Measurements from ENCODE around the gene TMEM127.

TMEM127 gene

DNA sequence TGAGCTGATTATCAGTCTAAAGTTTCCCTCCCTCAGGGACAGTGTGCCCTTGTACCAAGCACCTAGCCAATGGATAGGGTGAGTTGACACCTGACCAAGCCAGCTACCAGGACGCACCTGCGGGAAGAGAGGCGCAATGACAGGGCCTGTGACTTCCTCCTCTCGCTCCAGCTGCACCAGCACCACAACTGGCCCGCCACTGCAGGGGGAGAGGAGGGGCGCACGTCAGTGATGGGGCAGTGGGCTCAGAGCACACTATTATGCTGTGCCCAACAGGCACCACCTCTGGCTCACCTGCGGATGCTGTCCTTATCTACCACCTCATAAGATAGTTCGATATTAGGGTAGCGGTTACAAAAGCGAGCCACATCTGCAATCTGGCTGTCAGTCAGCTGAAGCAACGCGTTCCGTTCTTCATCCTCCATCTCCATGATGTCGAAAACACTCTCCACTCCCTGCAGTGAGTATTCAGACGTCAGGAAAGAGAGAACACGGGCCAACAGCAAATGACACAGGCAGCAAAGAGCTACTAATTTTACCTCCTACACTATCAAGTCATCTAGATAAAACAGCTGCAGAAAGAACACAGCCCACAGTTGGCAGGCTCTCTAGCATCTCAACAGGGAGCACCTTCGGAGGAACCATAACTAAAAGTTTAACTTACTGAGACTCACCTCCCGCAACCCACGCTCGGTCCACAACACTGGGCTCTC, 11.1 kb upstream of the TMEM127 start:
- intact Hi-C loops (cut with micrococcal nuclease) = no loop called here
- Mint-ChIP-seq H3K36me3 (ENCODE audit: low read depth) (peaks cover 100% of the 10 kb centered on the region), H3K4me1 (ENCODE audit: low read depth) (no peaks in the 10 kb centered on the region), H3K4me3 (no peak overlapping the region), H3K9me3 (no peaks in the 10 kb centered on the region), H3K27me3 (no peaks in the 10 kb centered on the region), H3K27ac (no peak overlapping the region)

DNA sequence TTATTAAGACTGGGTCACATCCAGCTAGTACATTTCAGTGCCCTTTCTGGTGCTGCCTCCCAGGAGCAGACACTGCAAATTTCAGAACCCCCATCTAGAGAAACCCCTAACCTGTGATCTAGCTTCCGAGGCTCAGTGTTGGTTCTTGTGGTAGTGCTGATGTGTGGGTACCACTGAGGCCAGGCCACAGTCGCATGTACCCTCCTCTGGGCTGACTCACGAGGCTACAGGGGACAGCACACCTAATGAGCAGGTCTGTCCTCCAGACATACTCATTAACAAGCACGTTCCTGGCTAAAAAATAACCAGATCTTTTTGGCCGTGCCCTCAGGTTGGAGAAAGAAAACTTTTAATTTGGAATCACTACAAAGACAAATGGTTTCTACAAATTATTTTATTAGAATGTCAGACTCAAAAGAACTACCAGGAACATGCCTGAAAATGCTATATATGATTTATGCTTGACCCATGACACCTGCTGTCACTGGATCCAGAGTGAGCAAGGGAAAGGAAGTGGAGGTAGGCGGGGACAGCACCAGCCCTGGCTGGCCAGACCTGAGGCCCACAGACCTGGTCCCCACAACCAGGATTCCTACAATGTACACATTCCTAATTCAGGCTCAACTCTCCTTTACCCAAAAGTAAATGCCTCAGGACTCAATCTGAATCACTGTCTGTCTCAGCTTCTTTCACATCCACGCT, 8.7 kb upstream of the TMEM127 start:
- H3K4me3 Mint-ChIP-seq = no peak overlapping the region
- peaks cover 100% of the 10 kb centered on the region for H3K36me3 Mint-ChIP-seq (ENCODE audit: low read depth)
- H3K9me3 Mint-ChIP-seq = no peaks in the 10 kb centered on the region
- no peaks in the 10 kb centered on the region for H3K27me3 Mint-ChIP-seq
- no peaks in the 10 kb centered on the region for H3K4me1 Mint-ChIP-seq (ENCODE audit: low read depth)
- peak overlapping the region; percentile 11 for H3K27ac Mint-ChIP-seq
- intact Hi-C loops (cut with micrococcal nuclease) = no loop called here

DNA sequence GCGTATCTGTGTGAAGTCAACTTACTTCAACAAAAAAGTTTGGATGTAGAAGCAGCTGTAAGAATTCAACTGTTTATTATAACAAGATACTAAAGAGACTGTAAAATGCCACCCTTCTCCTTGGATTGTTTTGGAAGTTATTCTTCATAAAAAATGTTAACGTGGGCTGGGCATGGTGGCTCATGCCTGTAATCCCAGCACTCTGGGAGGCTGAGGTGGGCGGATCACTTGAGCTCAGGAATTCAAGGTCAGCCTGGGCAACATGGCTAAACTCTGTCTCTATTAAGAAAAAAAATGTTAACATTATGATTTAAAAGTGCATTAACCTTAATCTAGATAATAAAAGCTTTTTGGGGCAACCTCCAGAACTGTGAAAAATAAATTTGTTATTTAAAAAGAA, 8.0 kb upstream of the TMEM127 start:
- no peak overlapping the region for H3K27ac Mint-ChIP-seq

DNA sequence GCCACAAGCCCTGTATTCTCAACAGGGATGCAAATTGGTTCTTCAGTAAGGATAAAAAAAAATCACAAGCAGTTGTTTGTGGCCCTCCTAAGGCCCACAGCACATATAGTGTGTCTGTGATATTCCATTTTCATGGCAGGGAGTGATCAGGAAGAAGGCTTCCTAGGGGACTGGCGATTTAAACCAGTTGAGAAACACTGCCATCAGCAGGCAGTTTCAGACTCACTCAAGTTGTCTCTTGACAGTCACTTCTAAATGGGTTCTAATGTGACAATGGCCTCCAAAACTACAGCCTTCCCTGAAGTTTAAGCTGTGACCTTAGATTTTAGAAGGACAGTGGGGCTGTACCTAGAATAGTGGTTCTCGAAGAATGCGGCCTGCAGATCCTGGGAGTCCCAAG, 6.2 kb upstream of the TMEM127 start:
- H3K27ac Mint-ChIP-seq = no peak overlapping the region
- intact Hi-C loops (cut with micrococcal nuclease) = no loop called here
- no peaks in the 10 kb centered on the region for H3K27me3 Mint-ChIP-seq
- no peak overlapping the region for H3K4me3 Mint-ChIP-seq
- peaks cover 99% of the 10 kb centered on the region for H3K36me3 Mint-ChIP-seq (ENCODE audit: low read depth)
- peaks cover 8% of the 10 kb centered on the region for H3K4me1 Mint-ChIP-seq (ENCODE audit: low read depth)
- no peaks in the 10 kb centered on the region for H3K9me3 Mint-ChIP-seq

More for the DNA sequence above, 8.0 kb upstream of the TMEM127 start:
- H3K36me3 Mint-ChIP-seq (ENCODE audit: low read depth) = peaks cover 100% of the 10 kb centered on the region
- H3K4me3 Mint-ChIP-seq = no peak overlapping the region
- intact Hi-C loops (cut with micrococcal nuclease) = no loop called here
- no peaks in the 10 kb centered on the region for H3K9me3 Mint-ChIP-seq
- no peaks in the 10 kb centered on the region for H3K27me3 Mint-ChIP-seq
- H3K4me1 Mint-ChIP-seq (ENCODE audit: low read depth) = no peaks in the 10 kb centered on the region

DNA sequence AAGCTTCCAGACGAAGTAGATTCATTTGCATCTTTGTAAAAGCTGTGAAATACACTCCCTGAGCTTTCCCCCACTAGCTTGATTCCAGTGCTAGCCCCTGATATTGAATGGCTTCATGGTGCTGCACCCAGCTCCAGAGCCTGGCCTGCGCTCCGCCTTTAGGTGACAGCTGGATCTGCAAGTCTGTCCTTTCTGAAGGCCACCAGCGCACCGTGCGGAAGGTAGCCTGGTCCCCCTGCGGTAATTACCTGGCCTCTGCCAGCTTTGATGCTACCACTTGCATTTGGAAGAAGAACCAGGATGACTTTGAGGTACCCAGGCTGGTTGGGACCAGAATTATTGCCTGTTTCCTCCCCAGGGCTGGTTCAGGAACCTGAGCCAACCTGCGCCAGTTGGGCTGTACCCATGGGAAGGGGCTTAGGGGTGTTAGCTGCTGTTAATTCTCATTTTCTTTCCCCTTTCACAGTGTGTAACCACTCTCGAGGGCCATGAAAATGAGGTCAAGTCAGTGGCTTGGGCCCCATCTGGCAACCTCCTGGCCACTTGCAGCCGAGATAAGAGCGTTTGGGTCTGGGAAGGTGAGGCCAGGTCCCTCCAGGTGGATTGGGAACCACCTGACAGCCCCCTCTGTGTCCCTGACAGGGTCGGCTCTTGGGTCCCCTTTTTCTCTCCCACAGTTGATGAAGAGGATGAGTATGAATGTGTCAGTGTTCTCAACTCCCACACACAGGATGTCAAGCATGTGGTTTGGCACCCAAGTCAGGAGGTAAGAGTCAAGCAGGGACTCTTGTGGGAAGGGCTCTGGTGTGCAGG, 1.6 kb upstream of the TMEM127 start:
- H3K4me1 Mint-ChIP-seq (ENCODE audit: low read depth) = peaks cover 39% of the 10 kb centered on the region

DNA sequence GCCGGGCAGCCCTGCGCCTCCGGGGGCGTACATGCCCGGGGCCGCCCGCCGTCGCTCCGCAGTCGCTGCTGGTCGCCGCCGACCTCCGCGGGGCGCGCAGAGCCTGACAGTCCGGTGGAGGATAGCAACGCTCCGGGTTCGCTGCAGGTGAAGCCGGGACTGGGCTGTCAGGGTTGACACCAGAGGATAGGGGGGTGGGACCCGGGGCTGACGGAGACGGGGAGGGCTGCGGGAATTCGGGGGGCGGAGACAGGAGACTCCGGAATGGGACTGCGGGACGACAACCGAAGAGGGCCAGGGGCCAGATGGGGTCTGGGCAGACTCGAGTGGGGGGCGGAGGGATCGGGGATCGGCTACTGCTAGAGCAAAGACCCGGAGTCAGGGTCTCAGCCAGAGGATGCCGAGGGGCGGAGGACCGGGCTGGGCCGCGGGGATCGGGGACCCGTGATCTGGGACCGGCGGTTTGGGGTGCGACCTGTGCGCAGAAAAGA, 403 bp downstream of the TMEM127 start:
- Mint-ChIP-seq H3K27ac (peak overlapping the region; percentile 99), H3K4me3 (peak overlapping the region; percentile 99), H3K4me1 (ENCODE audit: low read depth) (peaks cover 58% of the 10 kb centered on the region), H3K36me3 (ENCODE audit: low read depth) (peaks cover 94% of the 10 kb centered on the region), H3K27me3 (no peaks in the 10 kb centered on the region), H3K9me3 (no peaks in the 10 kb centered on the region)
- intact Hi-C loops (cut with micrococcal nuclease) = no loop called here

More for the DNA sequence above, 1.6 kb upstream of the TMEM127 start:
- Mint-ChIP-seq H3K27me3 (no peaks in the 10 kb centered on the region), H3K27ac (peak overlapping the region; percentile 99), H3K4me3 (peak overlapping the region; percentile 49), H3K36me3 (ENCODE audit: low read depth) (peaks cover 94% of the 10 kb centered on the region), H3K9me3 (no peaks in the 10 kb centered on the region)
- intact Hi-C loops (cut with micrococcal nuclease) = loop anchor here (2.0 kb wide), 2 partner anchors 59 to 129 kb away; partner anchors contain the start of genes ASTL and STARD7

DNA sequence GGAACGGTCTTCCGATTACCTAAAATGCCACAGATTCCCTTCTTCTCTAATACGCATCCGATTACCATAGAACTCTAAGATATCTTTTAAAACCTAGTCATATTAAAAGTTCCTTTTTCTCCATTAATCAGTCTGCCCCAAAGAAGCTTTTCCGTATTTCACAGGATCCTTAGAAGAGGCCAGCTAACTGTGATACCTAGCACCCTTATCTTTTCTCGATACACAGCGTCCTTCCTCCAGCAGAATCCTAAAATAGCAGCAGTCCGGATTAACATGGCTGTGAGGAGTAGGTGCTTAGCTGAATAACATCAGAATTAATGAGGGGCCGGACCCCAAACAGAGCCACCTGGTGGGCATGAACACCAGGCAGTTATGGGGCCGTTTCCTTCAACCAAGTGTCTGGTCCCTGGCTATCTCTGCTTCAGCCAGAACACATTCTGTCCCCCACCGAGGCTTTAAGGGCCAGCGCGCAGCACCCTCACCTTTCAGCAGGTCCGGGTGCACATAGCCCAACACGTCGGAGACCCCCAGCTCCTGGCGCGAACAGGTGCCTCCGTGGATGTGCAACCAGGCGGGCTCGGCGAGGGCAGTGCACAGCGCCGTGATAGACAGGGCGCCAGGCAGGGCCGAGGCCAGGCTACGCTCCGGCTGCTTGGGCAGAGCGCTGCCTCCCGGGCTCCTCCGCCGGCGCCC, 995 bp downstream of the TMEM127 start:
- peaks cover 64% of the 10 kb centered on the region for H3K4me1 Mint-ChIP-seq (ENCODE audit: low read depth)
- H3K36me3 Mint-ChIP-seq (ENCODE audit: low read depth) = peaks cover 91% of the 10 kb centered on the region
- intact Hi-C loops (cut with micrococcal nuclease) = no loop called here
- peak overlapping the region; percentile 99 for H3K4me3 Mint-ChIP-seq
- no peaks in the 10 kb centered on the region for H3K9me3 Mint-ChIP-seq
- no peaks in the 10 kb centered on the region for H3K27me3 Mint-ChIP-seq
- peak overlapping the region; percentile 99 for H3K27ac Mint-ChIP-seq

DNA sequence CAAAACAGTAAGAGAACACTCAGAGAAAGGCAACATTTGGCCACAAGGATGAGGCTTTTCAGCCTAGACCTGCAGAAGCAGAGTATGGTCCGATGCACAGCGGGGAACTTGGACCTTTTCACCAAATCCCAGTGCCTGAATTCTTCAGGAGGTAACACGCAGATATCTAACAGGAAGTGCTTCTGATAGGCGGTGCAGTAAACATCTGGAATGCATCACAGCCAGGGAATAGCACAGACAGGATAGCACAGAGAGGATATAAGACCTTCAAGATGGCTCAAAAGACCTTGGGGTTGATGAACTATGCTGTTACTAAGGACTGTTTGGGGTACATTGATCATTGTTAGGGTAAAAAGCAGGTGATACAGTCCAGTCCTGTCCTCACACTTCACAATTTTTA, 1.7 kb downstream of the TMEM127 start:
- Mint-ChIP-seq H3K27me3 (no peaks in the 10 kb centered on the region), H3K4me3 (peak overlapping the region; percentile 99), H3K36me3 (ENCODE audit: low read depth) (peaks cover 91% of the 10 kb centered on the region), H3K9me3 (no peaks in the 10 kb centered on the region), H3K4me1 (ENCODE audit: low read depth) (peaks cover 71% of the 10 kb centered on the region), H3K27ac (peak overlapping the region; percentile 99)
- intact Hi-C loops (cut with micrococcal nuclease) = no loop called here

DNA sequence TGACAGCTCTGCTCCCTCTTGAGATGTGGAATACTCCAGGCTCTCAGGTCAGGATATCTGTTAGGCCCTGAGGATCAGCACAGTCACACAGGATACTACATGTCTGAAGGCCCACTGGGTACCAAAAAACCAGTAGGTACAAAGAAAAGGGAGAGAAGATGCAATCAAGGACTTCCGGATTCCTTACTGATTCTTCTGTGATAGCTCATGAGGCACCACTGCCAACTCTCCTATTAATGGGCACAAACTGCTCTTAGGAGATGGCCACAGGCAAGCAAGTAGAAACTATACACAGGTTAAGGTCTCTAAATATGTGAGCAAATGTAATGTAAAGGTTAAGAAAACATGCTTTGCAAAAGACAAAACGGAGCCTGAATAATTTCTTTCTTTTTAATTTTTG, 3.5 kb downstream of the TMEM127 start:
- Mint-ChIP-seq H3K36me3 (ENCODE audit: low read depth) (peaks cover 85% of the 10 kb centered on the region), H3K9me3 (no peaks in the 10 kb centered on the region), H3K4me1 (ENCODE audit: low read depth) (peaks cover 83% of the 10 kb centered on the region), H3K4me3 (no peak overlapping the region), H3K27me3 (no peaks in the 10 kb centered on the region), H3K27ac (peak overlapping the region; percentile 99)
- intact Hi-C loops (cut with micrococcal nuclease) = no loop called here

DNA sequence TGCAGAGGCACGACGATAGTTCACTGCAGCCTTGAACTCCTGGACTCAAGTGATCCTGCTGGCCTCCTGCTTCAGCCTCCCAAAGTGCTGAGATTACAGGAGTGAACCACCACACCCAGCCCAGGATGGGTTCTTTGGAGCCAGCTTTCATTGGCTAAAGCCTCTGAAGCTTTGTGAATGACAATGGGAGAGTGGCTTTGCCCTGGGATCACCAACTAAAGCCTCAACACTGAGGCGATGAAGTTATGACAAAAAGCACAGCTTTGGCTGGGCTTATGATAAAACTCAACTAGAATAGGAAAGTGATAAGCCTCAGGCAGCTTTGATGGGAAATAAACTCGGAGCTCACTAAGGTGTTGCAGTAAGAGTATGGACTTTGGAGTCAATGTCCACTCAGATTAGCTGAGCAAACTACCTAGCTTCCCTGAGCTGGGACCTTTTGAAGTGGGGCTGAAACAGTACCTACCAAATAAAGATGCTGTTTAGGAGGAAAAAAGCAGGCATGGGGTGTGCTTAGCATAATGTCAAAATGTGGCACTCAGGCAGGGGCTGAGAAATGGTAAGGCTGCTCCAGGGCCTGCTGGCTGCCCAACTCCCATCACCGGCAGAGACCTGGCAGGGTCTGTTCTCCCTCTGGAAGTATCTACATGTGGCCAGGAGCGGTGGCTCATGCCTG, 4.3 kb downstream of the TMEM127 start:
- Mint-ChIP-seq H3K36me3 (ENCODE audit: low read depth) (peaks cover 87% of the 10 kb centered on the region), H3K9me3 (no peaks in the 10 kb centered on the region), H3K27me3 (no peaks in the 10 kb centered on the region), H3K4me1 (ENCODE audit: low read depth) (peaks cover 83% of the 10 kb centered on the region), H3K4me3 (peak overlapping the region; percentile 60), H3K27ac (peak overlapping the region; percentile 99)
- intact Hi-C loops (cut with micrococcal nuclease) = loop anchor here (2.0 kb wide), 1 partner anchor 15 kb away; no protein-coding TSS in a partner anchor

DNA sequence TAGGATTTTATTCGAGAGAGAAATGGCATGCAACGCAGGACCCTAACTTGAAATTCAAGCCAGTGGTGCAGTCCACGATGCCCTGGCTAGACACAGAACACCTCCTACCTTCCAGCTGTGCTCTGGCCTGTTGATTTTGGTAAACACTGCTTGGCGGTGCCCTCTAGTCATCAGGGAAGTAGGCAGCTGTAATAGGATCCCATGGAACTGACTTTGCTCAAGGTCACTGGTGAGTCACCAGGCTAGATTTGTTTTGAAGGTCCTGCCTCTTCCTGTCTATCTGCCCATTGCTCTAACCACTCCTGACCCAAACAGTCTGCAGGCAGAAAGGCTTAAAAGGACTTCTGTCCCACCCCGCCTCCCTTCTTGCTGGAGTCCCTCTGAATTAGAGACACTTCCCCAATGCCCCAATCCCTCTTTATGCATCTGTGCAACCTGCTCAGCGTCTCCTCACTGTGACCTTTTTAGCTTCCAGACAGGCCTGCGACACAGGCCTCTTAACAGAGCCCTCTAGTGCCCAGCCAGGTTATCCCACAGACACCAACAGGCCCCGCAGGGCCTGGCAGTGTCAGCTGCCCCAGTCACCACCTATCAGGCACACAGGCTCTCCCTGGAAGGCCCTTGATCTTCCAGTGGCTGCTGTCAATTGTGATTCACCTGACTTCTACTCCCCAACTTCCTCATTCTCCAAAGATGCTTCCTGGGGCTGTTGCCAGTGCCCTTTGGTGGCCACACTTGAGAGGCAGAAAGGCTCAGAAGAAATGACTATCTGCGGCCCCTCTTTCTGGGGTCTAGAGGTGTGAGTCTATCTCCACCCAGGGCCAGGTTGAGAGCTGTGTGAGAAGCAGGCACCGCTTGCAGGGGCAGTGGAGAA, 5.2 kb downstream of the TMEM127 start:
- intact Hi-C loops (cut with micrococcal nuclease) = loop anchor here (2.0 kb wide), 1 partner anchor 14 kb away; no protein-coding TSS in a partner anchor
- no peaks in the 10 kb centered on the region for H3K27me3 Mint-ChIP-seq
- H3K27ac Mint-ChIP-seq = peak overlapping the region; percentile 99
- H3K9me3 Mint-ChIP-seq = no peaks in the 10 kb centered on the region
- peaks cover 89% of the 10 kb centered on the region for H3K36me3 Mint-ChIP-seq (ENCODE audit: low read depth)
- peak overlapping the region; percentile 60 for H3K4me3 Mint-ChIP-seq
- peaks cover 87% of the 10 kb centered on the region for H3K4me1 Mint-ChIP-seq (ENCODE audit: low read depth)

DNA sequence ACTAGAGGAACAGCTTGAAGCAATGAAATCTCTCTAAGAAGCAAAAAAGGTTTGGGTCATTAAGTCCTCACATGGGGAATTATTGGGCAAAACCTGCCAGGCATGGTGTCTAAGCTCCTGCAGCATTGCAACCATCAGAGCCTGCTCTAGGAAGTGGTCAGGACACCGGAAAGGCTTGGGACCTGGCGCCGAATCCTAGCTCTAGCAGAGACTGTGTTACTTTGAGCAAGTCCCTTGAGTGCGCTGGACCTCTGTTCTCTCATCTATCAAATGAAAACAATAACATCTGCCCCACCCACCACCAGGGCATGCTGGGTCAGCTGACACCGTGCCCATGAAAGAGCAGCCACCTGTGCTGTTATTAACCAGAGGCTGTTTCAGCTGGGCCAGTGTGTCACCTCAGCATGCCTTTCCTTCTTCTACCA, 6.3 kb downstream of the TMEM127 start:
- Mint-ChIP-seq H3K4me3 (peak overlapping the region; percentile 60), H3K27me3 (no peaks in the 10 kb centered on the region), H3K27ac (peak overlapping the region; percentile 99), H3K9me3 (no peaks in the 10 kb centered on the region), H3K4me1 (ENCODE audit: low read depth) (peaks cover 94% of the 10 kb centered on the region), H3K36me3 (ENCODE audit: low read depth) (peaks cover 89% of the 10 kb centered on the region)
- intact Hi-C loops (cut with micrococcal nuclease) = no loop called here
